ENCODE measurements around the gene SPATS2L. TPM values are rescaled to one million over a fixed set of nuclear protein-coding genes. Genes with fewer than 3 reads are reported as not detected.

Gene SPATS2L
- total RNA-seq, 1 donor from 2014 or later, result 44.2 TPM

DNA sequence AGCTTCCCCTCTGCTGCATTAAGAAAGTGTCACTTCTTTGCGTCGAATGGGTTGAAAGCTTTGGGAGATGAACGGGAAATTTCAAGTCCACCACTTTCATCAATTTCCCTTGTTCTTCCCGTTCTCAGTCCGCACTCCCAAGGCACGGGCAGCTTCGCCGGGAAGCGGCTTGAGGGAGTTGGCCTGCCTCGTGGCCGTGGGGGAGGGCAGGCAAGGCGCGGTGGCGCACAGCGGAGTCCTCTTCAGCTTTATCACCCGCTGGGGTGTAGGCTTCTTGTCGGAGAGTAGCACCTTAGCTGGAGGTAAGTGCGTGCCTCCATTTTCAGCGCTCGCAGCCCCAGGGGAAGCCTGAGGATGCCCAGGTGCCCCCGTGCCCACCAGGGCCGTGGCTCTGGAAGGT lies 183.5 kb downstream of the SPATS2L start:
- intact Hi-C loops (cut with micrococcal nuclease), result no loop called here

GRCh38 chr2:200492656-200493055 lies 186.2 kb downstream of the SPATS2L start:
- intact Hi-C loops (cut with micrococcal nuclease), result no loop called here

- intact Hi-C loops (cut with micrococcal nuclease), result no loop called here
Observed at GRCh38 chr2:200494048-200494447, 187.6 kb downstream of the SPATS2L start.

DNA sequence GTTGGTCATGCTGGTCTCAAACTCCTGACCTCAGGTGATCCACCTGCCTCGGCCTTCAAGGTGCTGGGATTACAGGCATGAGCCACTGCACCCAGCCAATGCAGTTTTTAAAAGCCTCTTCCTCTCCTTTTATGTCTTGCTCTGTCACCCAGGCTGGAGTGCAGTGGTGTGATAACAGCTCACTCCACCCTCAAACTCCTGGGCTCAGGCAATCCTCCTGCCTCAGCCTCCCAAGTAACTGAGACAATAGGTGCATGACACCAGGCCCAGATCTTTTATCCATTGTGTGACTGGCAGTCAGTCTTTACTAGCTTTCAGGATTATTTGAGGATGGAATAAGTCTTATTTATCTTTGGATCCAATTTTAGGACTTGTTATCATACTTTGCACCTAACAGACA lies 190.2 kb downstream of the SPATS2L start:
- intact Hi-C loops (cut with micrococcal nuclease), result no loop called here

GRCh38 chr2:200498402-200499162 lies 192.1 kb downstream of the SPATS2L start:
- intact Hi-C loops (cut with micrococcal nuclease), result no loop called here

GRCh38 chr2:200502196-200502595 lies 195.7 kb downstream of the SPATS2L start:
- intact Hi-C loops (cut with micrococcal nuclease), result no loop called here

GRCh38 chr2:200506679-200507078 lies 200.2 kb downstream of the SPATS2L start:
- intact Hi-C loops (cut with micrococcal nuclease), result no loop called here

DNA sequence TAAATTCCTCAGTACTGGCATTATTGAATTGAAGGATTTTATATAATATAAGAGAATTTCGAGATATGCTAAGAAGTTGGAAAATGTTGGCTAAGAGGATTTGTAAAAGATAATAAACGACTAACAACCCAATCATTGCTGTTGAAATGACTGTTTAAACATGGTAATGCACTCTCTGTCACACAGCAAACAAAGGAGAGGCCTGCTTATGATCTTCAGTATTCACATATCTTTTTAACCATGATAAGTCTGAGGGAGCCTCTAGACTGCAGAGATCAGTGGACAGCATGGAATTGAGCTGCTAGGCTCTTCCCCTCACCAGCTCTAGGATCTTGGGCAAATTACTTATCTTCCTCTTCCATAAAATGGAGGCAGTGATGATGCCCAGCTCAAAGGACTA lies 200.7 kb downstream of the SPATS2L start:
- intact Hi-C loops (cut with micrococcal nuclease), result no loop called here

GRCh38 chr2:200509235-200509611 lies 202.7 kb downstream of the SPATS2L start:
- intact Hi-C loops (cut with micrococcal nuclease), result loop anchor here (1.0 to 2.0 kb wide), 2 partner anchors 194 to 658 kb away; partner anchors contain the start of gene FTCDNL1

- intact Hi-C loops (cut with micrococcal nuclease), result loop anchor here (1.0 to 5.0 kb wide), 11 partner anchors 16 to 659 kb away; partner anchors contain the start of genes BZW1, CFLAR, CLK1 and FTCDNL1
Observed at GRCh38 chr2:200509612-200510433, 203.3 kb downstream of the SPATS2L start, which contains the start of gene KCTD18. KCTD18 (minus strand) TSS chr2:200510068; CDS start chr2:200507016, 3,052 bp downstream.

GRCh38 chr2:200515155-200515554 lies 208.7 kb downstream of the SPATS2L start:
- intact Hi-C loops (cut with micrococcal nuclease), result no loop called here

DNA sequence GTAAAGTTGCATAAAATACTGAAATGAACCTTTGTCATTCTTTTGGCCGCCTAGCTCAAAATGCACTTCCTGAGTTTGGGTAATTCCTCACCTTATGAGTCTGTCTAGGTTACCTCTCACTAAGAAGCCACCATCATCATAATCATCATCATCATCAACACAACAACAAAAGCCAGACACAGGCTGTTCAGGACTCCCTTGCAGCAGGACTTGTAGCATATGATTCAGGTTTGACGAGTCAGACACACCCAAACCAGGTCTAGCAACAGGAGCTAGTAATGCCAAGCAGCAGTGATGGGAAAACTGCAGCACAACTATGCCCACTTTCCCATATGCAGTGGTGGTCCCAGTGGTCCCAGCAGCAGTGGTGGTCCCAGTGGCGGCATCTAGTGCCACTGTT lies 216.7 kb downstream of the SPATS2L start:
- intact Hi-C loops (cut with micrococcal nuclease), result no loop called here

DNA sequence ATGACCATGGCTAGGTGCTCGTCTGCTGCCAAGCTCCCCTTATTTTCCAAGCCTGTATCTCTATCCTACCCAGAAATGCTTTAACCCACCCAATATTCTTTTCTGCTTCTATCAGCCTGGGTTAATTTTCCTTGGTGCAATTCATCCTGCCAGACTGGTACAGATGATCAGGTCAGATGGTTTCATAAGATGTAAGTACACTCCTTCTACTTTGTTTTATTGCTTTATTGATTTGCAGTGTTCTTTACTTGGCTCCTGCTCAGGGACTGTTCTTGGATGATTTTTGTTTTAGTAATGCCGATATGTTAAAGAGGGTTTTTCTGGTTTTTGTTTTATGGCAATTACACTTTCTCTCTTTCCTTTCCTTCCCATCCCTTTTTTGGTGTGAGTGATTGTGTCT lies 217.1 kb downstream of the SPATS2L start:
- intact Hi-C loops (cut with micrococcal nuclease), result no loop called here

DNA sequence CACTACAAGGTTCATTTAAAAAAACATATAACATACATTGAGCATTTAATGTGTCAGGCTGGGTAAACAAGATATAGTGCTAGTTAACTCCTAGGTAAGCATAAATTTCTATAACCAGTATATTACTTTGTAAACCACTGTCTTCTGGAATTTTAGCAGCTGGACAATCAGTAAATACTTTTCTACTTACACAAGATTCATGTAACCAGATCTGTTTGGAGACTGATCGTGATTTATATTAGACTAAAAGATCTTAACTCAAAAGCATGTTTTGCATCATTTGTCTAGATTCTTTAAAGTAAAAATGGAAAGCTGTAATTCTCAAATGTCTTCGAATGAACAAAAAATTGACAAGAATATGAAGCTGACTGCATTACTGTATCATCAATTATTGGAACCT lies 218.6 kb downstream of the SPATS2L start:
- intact Hi-C loops (cut with micrococcal nuclease), result loop anchor here (5.0 kb wide), 4 partner anchors 673 to 1742 kb away; partner anchors contain the start of genes ALS2, FTCDNL1, NOP58 and STRADB

- intact Hi-C loops (cut with micrococcal nuclease), result loop anchor here (5.0 kb wide), 4 partner anchors 673 to 1742 kb away; partner anchors contain the start of genes ALS2, FTCDNL1, NOP58 and STRADB
Observed at GRCh38 chr2:200525551-200525881, 219.0 kb downstream of the SPATS2L start.

DNA sequence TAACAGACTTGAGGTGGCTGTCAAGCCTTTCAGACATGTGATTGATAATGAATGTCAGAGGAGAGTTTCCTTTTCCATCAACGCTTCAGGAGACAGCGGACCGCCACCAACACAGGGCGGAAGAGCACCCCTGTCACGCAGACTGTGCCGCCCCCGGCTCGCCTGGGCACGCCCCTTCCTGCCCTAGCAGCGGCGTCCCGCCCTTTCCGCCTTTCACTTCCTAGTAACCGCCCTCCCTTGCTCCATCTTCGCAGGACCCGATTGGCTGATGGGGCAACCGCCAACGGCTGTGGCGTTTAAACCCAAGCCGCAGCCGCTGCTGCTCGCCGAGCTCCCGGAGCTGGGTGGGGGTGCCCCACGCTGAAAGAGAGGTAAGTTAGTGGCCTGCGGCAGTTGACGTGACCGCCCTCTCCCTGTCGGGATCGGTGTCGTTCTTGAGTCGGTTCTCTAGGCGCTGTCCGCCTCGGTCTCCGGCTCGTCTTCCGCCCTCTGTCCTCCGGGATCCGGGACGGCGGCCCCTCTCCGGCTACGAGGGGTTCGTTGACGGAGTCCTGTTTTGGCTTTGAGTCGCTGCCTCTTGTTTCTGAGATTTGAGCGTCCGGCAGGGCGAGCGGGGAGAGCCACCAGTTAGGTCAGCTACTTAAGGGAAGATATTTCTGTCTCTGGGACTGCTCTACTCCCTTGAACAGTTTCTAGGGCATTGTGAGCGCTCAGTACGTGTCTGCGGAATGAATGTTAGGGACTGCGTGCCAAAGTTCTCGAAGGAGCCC lies 219.6 kb downstream of the SPATS2L start, which contains the start of gene SGO2:
Gene SGO2 (plus strand): TSS at position 326 of the 770 bp plus-strand sequence. CDS start 6,769 bp downstream, outside the sequence.
- intact Hi-C loops (cut with micrococcal nuclease), result loop anchor here (1.0 to 5.0 kb wide), 18 partner anchors 16 to 1741 kb away; partner anchors contain the start of genes ALS2, BZW1, C2orf69 and FTCDNL1

DNA sequence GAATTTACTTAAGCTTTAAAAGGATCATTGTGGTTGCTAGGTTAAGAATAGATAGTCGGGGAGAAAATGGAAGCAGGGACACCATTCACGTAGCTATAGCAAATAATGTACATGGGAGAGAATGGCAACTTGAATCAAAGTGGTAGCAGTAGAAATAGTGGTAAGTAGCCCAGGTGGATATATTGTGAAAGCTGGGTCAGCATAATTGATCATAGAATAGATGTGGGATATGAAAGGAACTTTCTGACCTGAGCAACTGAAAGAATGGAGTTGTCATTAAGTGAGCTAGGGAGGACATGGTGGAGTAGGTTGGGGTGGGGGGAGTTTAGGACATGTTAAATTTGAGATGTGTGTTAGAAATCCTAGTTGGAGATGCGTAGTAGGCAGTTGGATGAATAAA lies 221.7 kb downstream of the SPATS2L start:
- intact Hi-C loops (cut with micrococcal nuclease), result loop anchor here (5.0 kb wide), 4 partner anchors 676 to 1739 kb away; partner anchors contain the start of genes ALS2, FTCDNL1, NOP58 and STRADB

Measured in T-helper 1 cell treated with Interleukin-12 subunit alpha and Interleukin-12 subunit beta and Interleukin-4 antibody, amounts not matched to agents 30 ng/mL and 1 ng/mL, for 36 hours (primary cell).